OCI-LY3 (cell line): Measurements from ENCODE around the gene RAET1E.

Experiments
- H2AFZ ChIP-seq: fragments of 200-600, 300-600 bp; shearing (Covaris generic); 2 replicates; pipeline ENCODE4 v1.6.0; 2014; ENCODE audit warnings: antibody characterized with exemption, low read depth, low read length
- H3K27ac ChIP-seq: fragments of 200-600, 300-600 bp; sonication (generic); 2 replicates; pipeline ENCODE4 v1.5.1; 2014; ENCODE audit warnings: mild to moderate bottlenecking, low read length, moderate library complexity, mixed read lengths
- H3K27me3 ChIP-seq: fragments of 200-600, 300-600 bp; sonication (generic); 2 replicates; pipeline ENCODE4 v1.6.1; 2014; ENCODE audit warnings: low read depth, low read length, mixed read lengths
- H3K36me3 ChIP-seq: fragments of 200-600, 300-600 bp; sonication (generic); replicated peaks from 2 replicates; pipeline ENCODE3; 2014; ENCODE audit warnings: low read depth, low read length, mixed read lengths
- H3K4me1 ChIP-seq: fragments of 300-600, 200-600 bp; sonication (generic); 2 replicates; pipeline ENCODE4 v1.6.1; 2014; ENCODE audit warnings: low read length, mixed read lengths
- H3K4me2 ChIP-seq: fragments of 200-600, 300-600 bp; sonication (generic); 2 replicates; pipeline ENCODE4 v1.6.1; 2014; ENCODE audit warnings: low read length, mixed read lengths
- H3K4me3 ChIP-seq: fragments of 300-600, 200-600 bp; sonication (generic); 2 replicates; pipeline ENCODE4 v1.5.1; 2014; ENCODE audit warnings: antibody characterized with exemption, mild to moderate bottlenecking, low read length, moderate library complexity
- H3K79me2 ChIP-seq: fragments of 300-600, 200-600 bp; shearing (Covaris generic); 2 replicates; pipeline ENCODE4 v1.6.1; 2014; ENCODE audit warnings: mild to moderate bottlenecking, low read length, mixed read lengths
- H3K9ac ChIP-seq: fragments of 300-600, 200-600 bp; shearing (Covaris generic); 2 replicates; pipeline ENCODE4 v1.6.0; 2014; ENCODE audit warnings: mild to moderate bottlenecking, low read length, moderate library complexity
- H3K9me3 ChIP-seq: fragments of 200-600, 300-600 bp; shearing (Covaris generic); 2 replicates; pipeline ENCODE4 v1.6.1; 2014; ENCODE audit warnings: low read length, mixed read lengths; ENCODE audit not compliant: insufficient read depth
- H4K20me1 ChIP-seq: fragments of 200-600, 300-600 bp; sonication (generic); 2 replicates; pipeline ENCODE4 v1.6.1; 2016; ENCODE audit warnings: low read length, mixed read lengths; ENCODE audit not compliant: insufficient read depth
- EZH2phosphoT487 ChIP-seq: fragments of 200-600 bp; shearing (Covaris generic); IDR thresholded peaks from 2 replicates; pipeline ENCODE4 v1.6.1; 2018; ENCODE audit warnings: antibody characterized with exemption, mixed run types, low read depth
- TF ChIP-seq, protein P1 (sequence below): fragments of 200-600, 300-600 bp; sonication (generic); IDR thresholded peaks from 2 replicates; pipeline ENCODE4 v1.5.1; 2014; ENCODE audit warnings: antibody characterized with exemption, low read length, low read depth

The RAET1E gene

DNA sequence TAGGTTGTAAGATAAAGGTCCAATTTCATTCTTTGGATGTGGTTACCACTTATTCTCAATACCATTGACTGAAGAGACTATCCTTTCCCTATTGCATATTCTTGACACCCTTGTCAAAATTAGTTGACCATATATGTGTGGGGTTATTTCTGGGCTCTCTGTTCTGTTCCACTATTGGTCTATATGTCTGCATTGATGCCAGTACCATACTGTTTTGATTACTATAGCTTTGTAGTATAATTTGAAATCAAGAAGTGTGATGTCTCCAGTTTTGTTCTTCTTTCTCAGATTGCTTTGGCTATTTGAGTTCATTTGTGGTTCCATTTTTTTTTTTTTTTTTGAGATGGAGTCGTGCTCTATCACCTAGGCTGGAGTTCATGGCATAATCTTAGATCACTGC is 25.7 kb downstream of the RAET1E start:
- Histone ChIP-seq H3K4me2 (no peak overlapping the region), H3K4me3 (no peak overlapping the region), H2AFZ (no peak overlapping the region), H3K27me3 (no peaks in the 10 kb centered on the region), H3K9ac (no peak overlapping the region), H3K4me1 (peaks cover 10% of the 10 kb centered on the region), H3K36me3 (no peaks in the 10 kb centered on the region), H4K20me1 (no peaks in the 10 kb centered on the region), H3K27ac (no peak overlapping the region), H3K79me2 (no peaks in the 10 kb centered on the region), H3K9me3 (no peaks in the 10 kb centered on the region)
- TF ChIP-seq, protein P1, sequence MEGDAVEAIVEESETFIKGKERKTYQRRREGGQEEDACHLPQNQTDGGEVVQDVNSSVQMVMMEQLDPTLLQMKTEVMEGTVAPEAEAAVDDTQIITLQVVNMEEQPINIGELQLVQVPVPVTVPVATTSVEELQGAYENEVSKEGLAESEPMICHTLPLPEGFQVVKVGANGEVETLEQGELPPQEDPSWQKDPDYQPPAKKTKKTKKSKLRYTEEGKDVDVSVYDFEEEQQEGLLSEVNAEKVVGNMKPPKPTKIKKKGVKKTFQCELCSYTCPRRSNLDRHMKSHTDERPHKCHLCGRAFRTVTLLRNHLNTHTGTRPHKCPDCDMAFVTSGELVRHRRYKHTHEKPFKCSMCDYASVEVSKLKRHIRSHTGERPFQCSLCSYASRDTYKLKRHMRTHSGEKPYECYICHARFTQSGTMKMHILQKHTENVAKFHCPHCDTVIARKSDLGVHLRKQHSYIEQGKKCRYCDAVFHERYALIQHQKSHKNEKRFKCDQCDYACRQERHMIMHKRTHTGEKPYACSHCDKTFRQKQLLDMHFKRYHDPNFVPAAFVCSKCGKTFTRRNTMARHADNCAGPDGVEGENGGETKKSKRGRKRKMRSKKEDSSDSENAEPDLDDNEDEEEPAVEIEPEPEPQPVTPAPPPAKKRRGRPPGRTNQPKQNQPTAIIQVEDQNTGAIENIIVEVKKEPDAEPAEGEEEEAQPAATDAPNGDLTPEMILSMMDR, result no peak
- TF ChIP-seq EZH2phosphoT487, result no peak

DNA sequence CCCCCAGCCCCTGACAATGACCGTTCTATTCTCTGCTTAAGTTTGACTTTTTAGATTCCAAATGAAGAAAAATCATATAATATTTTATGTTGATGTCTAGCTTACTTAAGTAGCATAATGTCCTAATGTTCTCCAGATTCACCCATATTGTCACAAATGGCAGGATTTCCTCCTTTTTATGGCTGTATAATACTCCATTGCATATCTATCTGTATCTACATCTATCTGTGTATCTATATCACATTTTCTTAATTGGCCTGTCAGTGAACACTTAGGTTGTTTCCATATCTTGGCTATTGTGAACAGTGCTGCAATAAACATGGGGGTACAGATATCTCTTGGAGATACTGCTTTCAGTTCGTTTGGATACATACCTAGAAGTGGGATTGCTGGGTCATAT is 26.7 kb downstream of the RAET1E start:
- Histone ChIP-seq H3K4me2 (no peak overlapping the region), H3K27ac (no peak overlapping the region), H3K4me3 (no peak overlapping the region), H3K9ac (no peak overlapping the region), H2AFZ (no peak overlapping the region), H3K9me3 (no peaks in the 10 kb centered on the region), H3K36me3 (no peaks in the 10 kb centered on the region), H3K27me3 (no peaks in the 10 kb centered on the region), H4K20me1 (no peaks in the 10 kb centered on the region), H3K4me1 (peaks cover 10% of the 10 kb centered on the region), H3K79me2 (no peaks in the 10 kb centered on the region)
- no peak for TF ChIP-seq EZH2phosphoT487
- TF ChIP-seq, protein P1, result no peak

DNA sequence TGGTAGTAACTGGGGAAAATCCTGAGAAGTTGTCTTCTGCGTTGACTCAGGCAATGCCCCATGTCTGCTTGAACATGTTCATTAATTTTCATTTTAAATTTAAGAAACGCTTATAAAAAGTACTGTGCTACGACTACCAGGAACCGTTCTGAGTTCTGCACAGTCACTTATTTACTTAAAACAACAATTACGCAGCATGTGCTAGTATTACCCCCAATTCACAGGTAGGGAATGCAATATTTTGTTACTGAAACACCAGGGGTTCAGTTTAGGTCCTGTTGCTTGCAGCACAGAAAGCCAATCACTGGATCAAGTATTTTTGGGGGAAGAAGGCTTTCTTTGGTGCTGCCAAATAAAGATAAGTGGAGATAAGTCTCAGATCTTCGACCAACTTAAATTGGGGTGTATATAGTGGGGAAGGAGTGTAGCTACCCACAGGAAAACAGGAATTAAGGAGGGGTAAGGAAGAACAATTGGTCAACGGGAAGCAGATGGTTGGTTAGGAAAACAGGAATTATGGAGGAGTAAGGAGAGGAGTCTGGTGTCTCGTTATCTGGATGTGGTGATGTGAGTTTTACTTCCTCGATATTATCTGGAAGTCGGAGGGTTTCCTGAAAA is 28.5 kb downstream of the RAET1E start:
- TF ChIP-seq EZH2phosphoT487, result no peak
- TF ChIP-seq, protein P1, result no peak
- no peak overlapping the region for H3K4me3 ChIP-seq
- H3K36me3 ChIP-seq, result no peaks in the 10 kb centered on the region
- no peaks in the 10 kb centered on the region for H4K20me1 ChIP-seq
- no peaks in the 10 kb centered on the region for H3K79me2 ChIP-seq
- H3K27me3 ChIP-seq, result no peaks in the 10 kb centered on the region
- H3K27ac ChIP-seq, result no peak overlapping the region
- no peak overlapping the region for H3K4me2 ChIP-seq
- no peak overlapping the region for H3K9ac ChIP-seq
- peaks cover 13% of the 10 kb centered on the region for H3K4me1 ChIP-seq
- 0 out of 2 replicates have a peak overlapping the region, but pooled peaks have one; percentile 23 for H2AFZ ChIP-seq
- no peaks in the 10 kb centered on the region for H3K9me3 ChIP-seq

DNA sequence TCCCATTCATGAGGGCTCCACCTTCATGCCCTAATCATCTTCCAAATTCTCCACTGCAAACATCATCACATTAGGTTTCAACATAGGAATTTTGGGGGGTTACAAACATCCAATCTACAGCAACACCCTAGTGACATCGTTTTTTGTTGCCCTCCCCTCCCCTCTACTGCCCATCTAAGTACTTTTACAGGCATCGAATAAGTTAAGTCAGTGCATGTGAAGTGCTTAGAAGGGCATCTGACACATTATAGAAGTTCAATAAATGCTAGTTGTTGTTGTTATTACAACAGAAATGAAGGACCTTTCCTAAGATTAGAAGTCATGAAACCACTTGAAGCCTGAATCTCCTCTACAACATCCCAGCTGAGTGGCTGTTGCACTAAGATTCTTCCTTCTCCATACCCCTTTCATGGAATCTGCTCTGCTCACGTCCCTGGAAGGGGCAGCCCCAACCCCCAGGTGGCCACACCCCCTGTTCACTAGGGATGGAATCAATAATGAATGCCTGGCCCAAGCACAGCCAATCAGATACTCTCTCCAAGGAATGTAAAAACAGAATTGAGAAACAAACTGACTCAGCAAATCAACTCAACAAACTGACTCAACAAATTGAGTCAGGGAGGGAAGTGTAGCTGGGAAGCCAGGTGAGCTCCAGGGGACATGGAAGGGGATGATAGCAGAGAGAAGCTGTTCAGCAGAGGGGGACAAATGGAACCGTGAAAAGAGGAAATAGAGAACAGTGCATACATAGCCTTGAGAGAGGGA is 29.9 kb downstream of the RAET1E start:
- 0 out of 2 replicates have a peak, but pooled peaks cover under 1% of the 10 kb centered on the region for H3K79me2 ChIP-seq
- TF ChIP-seq EZH2phosphoT487, result no peak
- TF ChIP-seq, protein P1, result no peak
- peaks cover 13% of the 10 kb centered on the region for H3K4me1 ChIP-seq
- H3K4me3 ChIP-seq, result no peak overlapping the region
- H3K9ac ChIP-seq, result no peak overlapping the region
- no peaks in the 10 kb centered on the region for H3K27me3 ChIP-seq
- H3K36me3 ChIP-seq, result no peaks in the 10 kb centered on the region
- H3K27ac ChIP-seq, result no peak overlapping the region
- no peaks in the 10 kb centered on the region for H4K20me1 ChIP-seq
- peak overlapping the region; percentile 23; the same call in 1 of the 2 replicates for H2AFZ ChIP-seq
- H3K9me3 ChIP-seq, result no peaks in the 10 kb centered on the region
- no peak overlapping the region for H3K4me2 ChIP-seq
